C4-2B (cell line): Measurements from ENCODE around the gene PUDP.

ENCODE experiments used
- CTCF ChIP-seq: fragments of 450-650 bp; conservative IDR thresholded peaks from 2 replicates; pipeline ENCODE4 v1.5.1; 2017; ENCODE audit warnings: mild to moderate bottlenecking
- ZFX ChIP-seq: fragments of 450-650 bp; IDR thresholded peaks from 2 replicates; pipeline ENCODE4 v1.6.1; 2017

- TF ChIP-seq CTCF (no peak), ZFX (no peak)
These were observed 122.5 kb downstream of the PUDP start for GRCh38 chrX:7025471-7025870.
